HepG2 (cell line): Measurements from ENCODE around the gene TLNRD1. TPM values are rescaled to one million over a fixed set of nuclear protein-coding genes. Genes with fewer than 3 reads are reported as not detected.

Experiments
- ELF4 ChIP-seq: sonication (generic); formaldehyde crosslinking; IDR thresholded peaks from 2 replicates; pipeline ENCODE4 v1.5.0; 2020; ENCODE audit warnings: missing genetic modification reagents, mild to moderate bottlenecking, moderate library complexity, borderline replicate concordance
- GATA4 ChIP-seq: sonication (generic); IDR thresholded peaks from 2 replicates; pipeline ENCODE4 v1.6.1; 2016; ENCODE audit warnings: antibody characterized with exemption, low read depth, borderline replicate concordance
- KAT7 ChIP-seq: IDR thresholded peaks from 2 replicates; pipeline ENCODE4 v1.6.1; 2018; ENCODE audit warnings: borderline replicate concordance, missing compliant biosample characterization
- POLR2AphosphoS5 ChIP-seq: IDR thresholded peaks from 2 replicates; pipeline ENCODE4 v1.6.1; 2012; ENCODE audit warnings: low read depth, low read length
- SAFB2 ChIP-seq: sonication (generic); formaldehyde crosslinking; IDR thresholded peaks from 2 replicates; pipeline ENCODE4 v1.5.1; 2020; ENCODE audit warnings: missing genetic modification reagents, low read depth, mild to moderate bottlenecking, borderline replicate concordance
- SOX5 ChIP-seq: IDR thresholded peaks from 2 replicates; pipeline ENCODE4 v1.6.1; 2016; ENCODE audit warnings: borderline replicate concordance
- SRSF9 ChIP-seq: fragments of 200-400 bp; formaldehyde crosslinking; IDR thresholded peaks from 2 replicates; pipeline ENCODE4 v1.6.1; 2018; ENCODE audit warnings: borderline replicate concordance, mild to moderate bottlenecking, low read depth, low read length; ENCODE audit not compliant: insufficient read depth, poor library complexity, severe bottlenecking
- TEAD2 ChIP-seq: sonication (generic); formaldehyde crosslinking; IDR thresholded peaks from 2 replicates; pipeline ENCODE4 v1.9.0; 2021; ENCODE audit warnings: missing genetic modification reagents
- TOPORS ChIP-seq: sonication (generic); formaldehyde crosslinking; IDR thresholded peaks from 2 replicates; pipeline ENCODE4 v1.8.0; 2023; ENCODE audit warnings: mild to moderate bottlenecking, missing genetic modification reagents
- ZFP36 ChIP-seq: fragments of 150-350 bp; IDR thresholded peaks from 2 replicates; pipeline ENCODE4 v1.6.1; 2018; ENCODE audit warnings: borderline replicate concordance, low read length, low read depth; ENCODE audit not compliant: partially characterized antibody
- ZFX ChIP-seq: sonication (generic); formaldehyde crosslinking; IDR thresholded peaks from 2 replicates; pipeline ENCODE4 v1.4.0; 2020; ENCODE audit warnings: mild to moderate bottlenecking, low read depth, missing genetic modification reagents, moderate library complexity
- ZNF75D ChIP-seq: sonication (generic); formaldehyde crosslinking; IDR thresholded peaks from 2 replicates; pipeline ENCODE4 v1.8.1; 2023; ENCODE audit warnings: missing genetic modification reagents, mild to moderate bottlenecking, borderline replicate concordance
- ZNF841 ChIP-seq: sonication (generic); formaldehyde crosslinking; IDR thresholded peaks from 2 replicates; pipeline ENCODE4 v1.8.1; 2023; ENCODE audit warnings: missing genetic modification reagents, borderline replicate concordance
- polyA plus RNA-seq, 8 experiments: library from polyadenylated mRNA; depleted of rRNA in 3 of 8; stranded (reverse) in 7 of 8; unstranded in 1 of 8; fragments of >200 nt; fragmentation: Illumina TruSeq in 4 of 8; extraction: Trizol in 4 of 8; gene quantifications; 2 replicates each; pipeline versions ENCODE4 v1.2.1 to v1.2.3, GENCODE V29; 2011 to 2016; ENCODE audit warnings: low read depth in 4 of 8, missing spikeins in 1 of 8, mixed read lengths in 1 of 8; ENCODE audit not compliant: insufficient read depth in 1 of 8
- total RNA-seq, 5 experiments: library from RNA; depleted of rRNA; stranded (reverse); fragments of >200 nt; fragmentation: Illumina TruSeq; extraction: Trizol; gene quantifications; 2 replicates each; pipeline ENCODE4 v1.2.3, GENCODE V29; 2016; ENCODE audit warnings: low read depth in 1 of 5
- TF ChIP-seq, protein P1 (sequence below): IDR thresholded peaks from 2 replicates; pipeline ENCODE4 v1.6.1; 2016
- TF ChIP-seq, protein P2 (sequence below): IDR thresholded peaks from 2 replicates; pipeline ENCODE4 v1.6.1; 2016; ENCODE audit warnings: missing genetic modification reagents, missing compliant biosample characterization
- TF ChIP-seq, protein P3 (sequence below): IDR thresholded peaks from 2 replicates; pipeline ENCODE4 v1.6.1; 2016; ENCODE audit warnings: missing compliant biosample characterization, missing genetic modification reagents, borderline replicate concordance
- TF ChIP-seq, protein P4 (sequence below): sonication (generic); formaldehyde crosslinking; IDR thresholded peaks from 2 replicates; pipeline ENCODE4 v1.5.0; 2020; ENCODE audit warnings: mild to moderate bottlenecking, low read depth, missing genetic modification reagents, borderline replicate concordance
- TF ChIP-seq, protein P5 (sequence below): IDR thresholded peaks from 2 replicates; pipeline ENCODE4 v1.6.1; 2016; ENCODE audit warnings: low read depth, missing genetic modification reagents, missing compliant biosample characterization

Gene TLNRD1
- total and polyA plus RNA-seq, 2 of the 13 experiments (the other 11 are each of a cell fraction or from before 2014, with no cell fraction given): 3.4 to 5.3 TPM

DNA sequence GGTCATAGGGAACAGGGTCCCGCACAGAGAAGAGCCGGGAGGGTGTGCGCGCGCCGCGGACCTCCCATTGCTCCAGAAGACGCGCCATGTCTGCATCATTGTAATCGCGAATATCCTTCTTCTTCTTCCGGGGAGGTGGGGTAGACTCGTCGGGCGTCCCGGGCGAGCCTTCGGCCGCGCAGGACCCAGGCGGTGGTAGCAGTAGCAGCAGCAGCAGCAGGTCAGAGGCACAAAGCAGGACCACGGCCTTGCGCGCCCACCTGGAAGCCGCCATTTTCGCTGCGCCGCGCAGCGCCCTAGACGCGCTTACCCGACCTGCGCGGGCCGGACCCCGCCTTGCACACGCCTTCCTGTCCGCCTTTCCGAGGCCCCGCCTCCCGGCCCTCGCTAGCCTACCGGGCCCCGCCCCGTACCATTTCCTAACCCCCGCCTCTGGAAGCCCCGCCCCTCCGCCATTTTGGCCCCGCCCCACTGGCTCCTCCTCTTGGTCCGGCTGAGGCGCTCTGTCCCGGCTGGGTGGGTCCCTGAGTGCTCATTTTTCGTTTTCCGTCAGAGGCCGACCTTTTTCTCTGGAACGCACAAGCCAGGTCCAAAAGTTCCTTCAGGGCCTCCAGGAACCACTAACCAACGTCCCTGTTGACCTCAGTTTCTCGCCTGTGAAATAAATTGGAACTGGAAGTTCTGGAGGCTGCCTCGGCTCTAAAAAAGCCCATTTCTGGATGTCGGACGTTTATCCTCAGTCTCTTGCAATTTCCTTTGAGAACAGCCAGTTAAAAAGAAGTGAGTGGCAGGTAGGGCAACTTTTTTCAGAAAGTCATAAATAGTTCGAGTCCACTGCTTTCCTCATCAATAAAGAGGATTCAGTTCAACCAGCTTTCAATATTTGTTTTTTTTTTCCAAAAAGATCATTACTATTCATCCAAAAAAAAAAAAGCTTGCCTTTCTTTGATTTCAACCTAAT is 10.9 kb upstream of the TLNRD1 start, which contains the start of gene MESD (continued):
- TF ChIP-seq, protein P1, sequence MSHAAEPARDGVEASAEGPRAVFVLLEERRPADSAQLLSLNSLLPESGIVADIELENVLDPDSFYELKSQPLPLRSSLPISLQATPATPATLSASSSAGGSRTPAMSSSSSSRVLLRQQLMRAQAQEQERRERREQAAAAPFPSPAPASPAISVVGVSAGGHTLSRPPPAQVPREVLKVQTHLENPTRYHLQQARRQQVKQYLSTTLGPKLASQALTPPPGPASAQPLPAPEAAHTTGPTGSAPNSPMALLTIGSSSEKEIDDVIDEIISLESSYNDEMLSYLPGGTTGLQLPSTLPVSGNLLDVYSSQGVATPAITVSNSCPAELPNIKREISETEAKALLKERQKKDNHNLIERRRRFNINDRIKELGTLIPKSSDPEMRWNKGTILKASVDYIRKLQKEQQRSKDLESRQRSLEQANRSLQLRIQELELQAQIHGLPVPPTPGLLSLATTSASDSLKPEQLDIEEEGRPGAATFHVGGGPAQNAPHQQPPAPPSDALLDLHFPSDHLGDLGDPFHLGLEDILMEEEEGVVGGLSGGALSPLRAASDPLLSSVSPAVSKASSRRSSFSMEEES (CRISPR knock-in tag): 0 out of 2 replicates have a peak, but pooled peaks have one; percentile 61
- no peak for TF ChIP-seq TOPORS
- no peak for TF ChIP-seq TEAD2
- TF ChIP-seq ZFX (CRISPR knock-in tag): peak; percentile 93
- no peak for TF ChIP-seq SRSF9
- TF ChIP-seq, protein P2, sequence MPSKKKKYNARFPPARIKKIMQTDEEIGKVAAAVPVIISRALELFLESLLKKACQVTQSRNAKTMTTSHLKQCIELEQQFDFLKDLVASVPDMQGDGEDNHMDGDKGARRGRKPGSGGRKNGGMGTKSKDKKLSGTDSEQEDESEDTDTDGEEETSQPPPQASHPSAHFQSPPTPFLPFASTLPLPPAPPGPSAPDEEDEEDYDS (CRISPR knock-in tag): peak; percentile 72
- TF ChIP-seq ZFP36: no peak
- TF ChIP-seq, protein P3, sequence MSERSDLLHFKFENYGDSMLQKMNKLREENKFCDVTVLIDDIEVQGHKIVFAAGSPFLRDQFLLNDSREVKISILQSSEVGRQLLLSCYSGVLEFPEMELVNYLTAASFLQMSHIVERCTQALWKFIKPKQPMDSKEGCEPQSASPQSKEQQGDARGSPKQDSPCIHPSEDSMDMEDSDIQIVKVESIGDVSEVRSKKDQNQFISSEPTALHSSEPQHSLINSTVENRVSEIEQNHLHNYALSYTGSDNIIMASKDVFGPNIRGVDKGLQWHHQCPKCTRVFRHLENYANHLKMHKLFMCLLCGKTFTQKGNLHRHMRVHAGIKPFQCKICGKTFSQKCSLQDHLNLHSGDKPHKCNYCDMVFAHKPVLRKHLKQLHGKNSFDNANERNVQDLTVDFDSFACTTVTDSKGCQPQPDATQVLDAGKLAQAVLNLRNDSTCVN (CRISPR knock-in tag): peak; percentile 53
- TF ChIP-seq, protein P4, sequence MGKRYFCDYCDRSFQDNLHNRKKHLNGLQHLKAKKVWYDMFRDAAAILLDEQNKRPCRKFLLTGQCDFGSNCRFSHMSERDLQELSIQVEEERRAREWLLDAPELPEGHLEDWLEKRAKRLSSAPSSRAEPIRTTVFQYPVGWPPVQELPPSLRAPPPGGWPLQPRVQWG (CRISPR knock-in tag): no peak
- TF ChIP-seq SAFB2 (CRISPR knock-in tag): no peak
- TF ChIP-seq GATA4: peak; percentile 72
- TF ChIP-seq ZNF841 (CRISPR knock-in tag): no peak
- TF ChIP-seq ZNF75D (CRISPR knock-in tag): no peak
- no peak for TF ChIP-seq SOX5
- TF ChIP-seq ELF4 (CRISPR knock-in tag): no peak
- TF ChIP-seq POLR2AphosphoS5: peak; percentile 89
- TF ChIP-seq KAT7 (CRISPR knock-in tag): peak; percentile 81; the same call in 1 of the 2 replicates
- TF ChIP-seq, protein P5, sequence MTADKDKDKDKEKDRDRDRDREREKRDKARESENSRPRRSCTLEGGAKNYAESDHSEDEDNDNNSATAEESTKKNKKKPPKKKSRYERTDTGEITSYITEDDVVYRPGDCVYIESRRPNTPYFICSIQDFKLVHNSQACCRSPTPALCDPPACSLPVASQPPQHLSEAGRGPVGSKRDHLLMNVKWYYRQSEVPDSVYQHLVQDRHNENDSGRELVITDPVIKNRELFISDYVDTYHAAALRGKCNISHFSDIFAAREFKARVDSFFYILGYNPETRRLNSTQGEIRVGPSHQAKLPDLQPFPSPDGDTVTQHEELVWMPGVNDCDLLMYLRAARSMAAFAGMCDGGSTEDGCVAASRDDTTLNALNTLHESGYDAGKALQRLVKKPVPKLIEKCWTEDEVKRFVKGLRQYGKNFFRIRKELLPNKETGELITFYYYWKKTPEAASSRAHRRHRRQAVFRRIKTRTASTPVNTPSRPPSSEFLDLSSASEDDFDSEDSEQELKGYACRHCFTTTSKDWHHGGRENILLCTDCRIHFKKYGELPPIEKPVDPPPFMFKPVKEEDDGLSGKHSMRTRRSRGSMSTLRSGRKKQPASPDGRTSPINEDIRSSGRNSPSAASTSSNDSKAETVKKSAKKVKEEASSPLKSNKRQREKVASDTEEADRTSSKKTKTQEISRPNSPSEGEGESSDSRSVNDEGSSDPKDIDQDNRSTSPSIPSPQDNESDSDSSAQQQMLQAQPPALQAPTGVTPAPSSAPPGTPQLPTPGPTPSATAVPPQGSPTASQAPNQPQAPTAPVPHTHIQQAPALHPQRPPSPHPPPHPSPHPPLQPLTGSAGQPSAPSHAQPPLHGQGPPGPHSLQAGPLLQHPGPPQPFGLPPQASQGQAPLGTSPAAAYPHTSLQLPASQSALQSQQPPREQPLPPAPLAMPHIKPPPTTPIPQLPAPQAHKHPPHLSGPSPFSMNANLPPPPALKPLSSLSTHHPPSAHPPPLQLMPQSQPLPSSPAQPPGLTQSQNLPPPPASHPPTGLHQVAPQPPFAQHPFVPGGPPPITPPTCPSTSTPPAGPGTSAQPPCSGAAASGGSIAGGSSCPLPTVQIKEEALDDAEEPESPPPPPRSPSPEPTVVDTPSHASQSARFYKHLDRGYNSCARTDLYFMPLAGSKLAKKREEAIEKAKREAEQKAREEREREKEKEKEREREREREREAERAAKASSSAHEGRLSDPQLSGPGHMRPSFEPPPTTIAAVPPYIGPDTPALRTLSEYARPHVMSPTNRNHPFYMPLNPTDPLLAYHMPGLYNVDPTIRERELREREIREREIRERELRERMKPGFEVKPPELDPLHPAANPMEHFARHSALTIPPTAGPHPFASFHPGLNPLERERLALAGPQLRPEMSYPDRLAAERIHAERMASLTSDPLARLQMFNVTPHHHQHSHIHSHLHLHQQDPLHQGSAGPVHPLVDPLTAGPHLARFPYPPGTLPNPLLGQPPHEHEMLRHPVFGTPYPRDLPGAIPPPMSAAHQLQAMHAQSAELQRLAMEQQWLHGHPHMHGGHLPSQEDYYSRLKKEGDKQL (CRISPR knock-in tag): no peak
